Fibroblast of mammary gland (primary cell): Measurements from ENCODE around the gene CGB5.
A peak's percentile ranks its signal among the peaks of the same experiment; 100 is the strongest.
"Not testable (repeated sequence)": the region's sequence is repeated elsewhere in the genome, so short reads cannot be mapped to it uniquely, and the experiment has no call there.

Experiments
- DNase-seq: peaks from one replicate; pipeline ENCODE4 v3.0.0-alpha.2; 2010; ENCODE audit warnings: low read depth
- H3K4me3 ChIP-seq: 2 replicates; pipeline ENCODE4 v1.5.1; 2011; ENCODE audit warnings: low read depth, mild to moderate bottlenecking, low read length, moderate library complexity; ENCODE audit not compliant: control insufficient read depth
- CTCF ChIP-seq: conservative IDR thresholded peaks from 2 replicates; pipeline ENCODE4 v1.5.1; 2011; ENCODE audit warnings: low read depth, low read length, inconsistent platforms; ENCODE audit not compliant: control insufficient read depth, insufficient read depth

The CGB5 gene

GRCh38 chr19:49042177-49042576, 1.5 kb upstream of the CGB5 start:
- DNase-seq, result peak; percentile 26
- no peak for TF ChIP-seq CTCF
- H3K4me3 ChIP-seq, result no peak overlapping the region

- not testable (repeated sequence) for H3K4me3 ChIP-seq, DNase-seq
These were observed 982 bp upstream of the CGB5 start for GRCh38 chr19:49042666-49043065.

GRCh38 chr19:49049011-49049410, 5.4 kb downstream of the CGB5 start, which contains the start of gene CGB8:
Gene CGB8, minus strand, starts transcription at chr19:49049111. Its CDS starts 372 bp downstream, at chr19:49048739.
- not testable (repeated sequence) for H3K4me3 ChIP-seq, DNase-seq

DNA sequence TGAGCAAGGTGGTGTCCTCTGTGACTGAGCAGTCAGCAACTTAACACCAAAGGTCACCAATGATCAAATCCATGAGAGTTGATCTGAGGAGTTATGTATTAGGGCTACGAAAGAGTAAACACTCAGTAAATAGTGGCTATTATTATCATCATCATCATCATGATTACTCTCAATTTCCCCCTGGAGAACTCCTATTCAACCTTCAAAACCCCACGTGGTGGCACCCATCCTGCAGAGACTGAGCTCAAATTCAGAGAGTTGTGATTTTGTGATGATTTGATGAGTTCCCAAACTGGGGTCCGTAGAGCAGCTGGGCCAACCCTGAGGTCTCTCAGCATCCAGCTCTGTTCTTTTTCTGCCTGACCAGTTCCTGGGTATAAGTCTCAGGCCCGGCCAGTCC, 6.2 kb downstream of the CGB5 start:
- H3K4me3 ChIP-seq, DNase-seq: not testable (repeated sequence)

DNA sequence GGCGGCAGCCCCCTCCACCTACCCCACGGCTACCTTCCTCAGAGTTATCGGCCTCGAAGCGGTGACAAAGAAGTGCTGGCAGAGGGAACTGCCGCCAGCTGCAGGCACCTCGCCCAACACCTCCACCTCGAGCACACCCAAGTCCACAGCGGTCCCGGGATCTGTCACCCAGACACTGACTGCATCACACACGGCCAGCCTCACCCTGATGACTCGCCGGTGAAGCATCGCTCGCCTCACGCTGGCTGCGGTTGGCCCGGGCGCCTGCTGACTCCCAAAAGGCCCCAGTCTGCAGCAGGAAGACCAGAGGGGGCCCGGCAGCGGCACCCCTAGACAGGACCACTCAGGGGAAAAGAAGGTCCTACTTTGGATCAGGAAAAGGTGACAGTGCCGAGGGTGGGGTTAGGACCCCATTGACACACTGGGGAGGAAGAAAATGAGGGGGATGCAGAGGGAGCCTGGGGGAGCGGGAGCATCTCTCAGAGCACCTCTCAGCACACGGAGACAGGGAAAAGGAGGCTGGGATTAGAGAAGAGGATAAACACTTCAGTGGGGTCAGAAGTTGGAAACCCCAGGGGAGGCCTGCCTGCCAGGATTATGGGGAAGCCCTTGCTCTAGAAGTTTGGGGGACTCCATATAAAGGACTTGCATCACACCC, 6.9 kb downstream of the CGB5 start:
- peak; percentile 68 for DNase-seq
- not testable (repeated sequence) for H3K4me3 ChIP-seq

- H3K4me3 ChIP-seq, result peak overlapping the region; percentile 50
- DNase-seq, result peak; percentile 21
- no peak for TF ChIP-seq CTCF
These were observed 12.7 kb downstream of the CGB5 start for GRCh38 chr19:49056101-49056901.

- H3K4me3 ChIP-seq, result peak overlapping the region; percentile 50
- DNase-seq, result not testable (repeated sequence)
These were observed 13.4 kb downstream of the CGB5 start for GRCh38 chr19:49056902-49057596.

- DNase-seq, result peak; percentile 38
- peak within 1 kb of the TSS; percentile 50 for H3K4me3 ChIP-seq
- TF ChIP-seq CTCF, result no peak
These were observed 14.1 kb downstream of the CGB5 start, which contains the start of gene CGB7 for GRCh38 chr19:49057636-49058234. Gene CGB7, minus strand, starts transcription at chr19:49057749. Its CDS starts 2,374 bp downstream, at chr19:49055375.

- no peak overlapping the region for H3K4me3 ChIP-seq
- TF ChIP-seq CTCF, result no peak
- peak; percentile 32 for DNase-seq
These were observed 14.9 kb downstream of the CGB5 start for GRCh38 chr19:49058562-49058961.
